ENCODE results near the gene LRRTM4. TPM values are rescaled to one million over a fixed set of nuclear protein-coding genes. Genes with fewer than 3 reads are reported as not detected.
"Not testable (repeated sequence)": the region's sequence is repeated elsewhere in the genome, so short reads cannot be mapped to it uniquely, and the experiment has no call there.

LRRTM4 gene
- total RNA-seq, 1 donor from 2014 or later: not detected

GRCh38 chr2:76793647-76794334 is 728.4 kb downstream of the LRRTM4 start:
- DNase-seq (ENCODE audit: extremely low read depth, low read depth, low spot score): no peak

- DNase-seq (ENCODE audit: extremely low read depth, low read depth, low spot score): not testable (repeated sequence)
Measured at GRCh38 chr2:76781313-76781712, 740.9 kb downstream of the LRRTM4 start.

- no peak for DNase-seq (ENCODE audit: extremely low read depth, low read depth, low spot score)
Measured at GRCh38 chr2:76763276-76763675, 758.9 kb downstream of the LRRTM4 start.

GRCh38 chr2:76760367-76760704 is 761.8 kb downstream of the LRRTM4 start:
- no peak for DNase-seq (ENCODE audit: extremely low read depth, low read depth, low spot score)

- DNase-seq (ENCODE audit: extremely low read depth, low read depth, low spot score): no peak
Measured at GRCh38 chr2:76759634-76760366, 762.4 kb downstream of the LRRTM4 start.

GRCh38 chr2:76752506-76752905 is 769.7 kb downstream of the LRRTM4 start:
- no peak for DNase-seq (ENCODE audit: extremely low read depth, low read depth, low spot score)

GRCh38 chr2:76749858-76750257 is 772.3 kb downstream of the LRRTM4 start:
- no peak for DNase-seq (ENCODE audit: extremely low read depth, low read depth, low spot score)

- no peak for DNase-seq (ENCODE audit: extremely low read depth, low read depth, low spot score)
Measured at GRCh38 chr2:76748581-76749296, 773.4 kb downstream of the LRRTM4 start.

- no peak for DNase-seq (ENCODE audit: extremely low read depth, low read depth, low spot score)
Measured at GRCh38 chr2:76745605-76746004, 776.6 kb downstream of the LRRTM4 start.

- no peak for DNase-seq (ENCODE audit: extremely low read depth, low read depth, low spot score)
Measured at GRCh38 chr2:76737607-76738006, 784.6 kb downstream of the LRRTM4 start.

- no peak for DNase-seq (ENCODE audit: extremely low read depth, low read depth, low spot score)
Measured at GRCh38 chr2:76733736-76734135, 788.4 kb downstream of the LRRTM4 start.

- no peak for DNase-seq (ENCODE audit: extremely low read depth, low read depth, low spot score)
Measured at GRCh38 chr2:76731157-76731556, 791.0 kb downstream of the LRRTM4 start.

GRCh38 chr2:76730021-76730420 is 792.2 kb downstream of the LRRTM4 start:
- DNase-seq (ENCODE audit: extremely low read depth, low read depth, low spot score): no peak

- no peak for DNase-seq (ENCODE audit: extremely low read depth, low read depth, low spot score)
Measured at GRCh38 chr2:76721226-76721625, 801.0 kb downstream of the LRRTM4 start.

GRCh38 chr2:76713312-76713711 is 808.9 kb downstream of the LRRTM4 start:
- DNase-seq (ENCODE audit: extremely low read depth, low read depth, low spot score): no peak

- no peak for DNase-seq (ENCODE audit: extremely low read depth, low read depth, low spot score)
Measured at GRCh38 chr2:76711490-76711889, 810.7 kb downstream of the LRRTM4 start.

GRCh38 chr2:76700894-76701293 is 821.3 kb downstream of the LRRTM4 start:
- DNase-seq (ENCODE audit: extremely low read depth, low read depth, low spot score): no peak

GRCh38 chr2:76697998-76698713 is 824.0 kb downstream of the LRRTM4 start:
- DNase-seq (ENCODE audit: extremely low read depth, low read depth, low spot score): not testable (repeated sequence)

Data from glomerular endothelial cell (primary cell).